ENCODE results near the gene MED9. TPM values are rescaled to one million over a fixed set of nuclear protein-coding genes. Genes with fewer than 3 reads are reported as not detected.

MED9 gene
- total and polyA plus RNA-seq, 12 donors = 8.2 to 41.2 (median 18.4) TPM

DNA sequence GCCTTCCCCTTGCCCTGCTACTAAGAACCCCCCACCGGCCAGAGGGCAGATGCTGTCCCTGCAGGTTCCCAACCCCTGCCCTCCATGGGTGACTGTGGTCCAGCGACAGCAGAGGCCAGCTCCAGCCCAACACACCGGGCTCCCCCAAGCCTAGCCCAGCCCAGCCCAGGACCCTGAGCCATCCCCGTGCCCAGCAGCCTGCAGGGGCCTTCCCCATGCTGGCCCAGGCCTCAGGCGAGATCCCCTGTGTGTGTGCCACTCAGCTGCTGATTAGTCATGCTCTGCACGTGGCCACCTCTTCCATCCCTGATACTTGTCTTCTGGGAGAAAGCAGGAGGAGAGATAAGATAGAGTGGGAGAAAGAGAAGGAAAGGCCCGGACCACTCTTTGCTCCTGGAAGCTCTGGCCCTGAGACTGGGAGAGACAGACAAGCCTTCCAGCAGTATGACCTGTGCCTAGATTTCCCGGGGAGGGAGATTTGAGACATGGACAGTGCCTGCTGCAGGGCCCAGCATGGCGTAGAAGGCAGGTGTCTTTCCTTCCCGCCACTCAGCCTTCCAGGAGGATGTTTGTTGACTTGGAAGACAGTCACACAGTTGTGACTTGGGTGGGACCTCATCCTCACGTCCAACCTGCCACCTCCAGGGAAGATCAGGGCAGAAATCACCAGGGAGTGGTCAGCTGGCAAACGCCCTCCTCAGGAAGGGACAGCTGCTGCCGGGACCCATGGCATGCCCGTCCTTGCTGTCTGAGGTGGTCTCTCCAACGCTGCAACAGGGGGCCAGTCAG lies 60.7 kb downstream of the MED9 start:
- no peaks in the 10 kb centered on the region for H3K27me3 ChIP-seq
- H3K9me3 ChIP-seq (replicated peaks in 1 of 3) = no peaks in the 10 kb centered on the region
- no peak for TF ChIP-seq POLR2A (IDR thresholded peaks at IDR 0.05)
- TF ChIP-seq, protein P1, sequence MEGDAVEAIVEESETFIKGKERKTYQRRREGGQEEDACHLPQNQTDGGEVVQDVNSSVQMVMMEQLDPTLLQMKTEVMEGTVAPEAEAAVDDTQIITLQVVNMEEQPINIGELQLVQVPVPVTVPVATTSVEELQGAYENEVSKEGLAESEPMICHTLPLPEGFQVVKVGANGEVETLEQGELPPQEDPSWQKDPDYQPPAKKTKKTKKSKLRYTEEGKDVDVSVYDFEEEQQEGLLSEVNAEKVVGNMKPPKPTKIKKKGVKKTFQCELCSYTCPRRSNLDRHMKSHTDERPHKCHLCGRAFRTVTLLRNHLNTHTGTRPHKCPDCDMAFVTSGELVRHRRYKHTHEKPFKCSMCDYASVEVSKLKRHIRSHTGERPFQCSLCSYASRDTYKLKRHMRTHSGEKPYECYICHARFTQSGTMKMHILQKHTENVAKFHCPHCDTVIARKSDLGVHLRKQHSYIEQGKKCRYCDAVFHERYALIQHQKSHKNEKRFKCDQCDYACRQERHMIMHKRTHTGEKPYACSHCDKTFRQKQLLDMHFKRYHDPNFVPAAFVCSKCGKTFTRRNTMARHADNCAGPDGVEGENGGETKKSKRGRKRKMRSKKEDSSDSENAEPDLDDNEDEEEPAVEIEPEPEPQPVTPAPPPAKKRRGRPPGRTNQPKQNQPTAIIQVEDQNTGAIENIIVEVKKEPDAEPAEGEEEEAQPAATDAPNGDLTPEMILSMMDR (IDR thresholded peaks at IDR 0.05) = no peak
- 79 to 87% (median 81%) methylated on average over 5 to 15 of the region's 15 CpGs for WGBS, 4 donors
- no peaks in the 10 kb centered on the region for H3K36me3 ChIP-seq (replicated peaks in 1 of 2)
- H3K4me1 ChIP-seq (replicated peaks in 1 of 2) = peaks cover 0 to 21% of the 10 kb centered on the region in 2 donors
- intact Hi-C loops (cut with DNase I) = no loop called here
- H3K27ac ChIP-seq = peak overlapping the region in 2 of 5 donors; percentile 38 to 80
- peak in 5 of 7 donors; percentile 28 to 71 (median 60) for DNase-seq
- no peak overlapping the region for H3K4me3 ChIP-seq

DNA sequence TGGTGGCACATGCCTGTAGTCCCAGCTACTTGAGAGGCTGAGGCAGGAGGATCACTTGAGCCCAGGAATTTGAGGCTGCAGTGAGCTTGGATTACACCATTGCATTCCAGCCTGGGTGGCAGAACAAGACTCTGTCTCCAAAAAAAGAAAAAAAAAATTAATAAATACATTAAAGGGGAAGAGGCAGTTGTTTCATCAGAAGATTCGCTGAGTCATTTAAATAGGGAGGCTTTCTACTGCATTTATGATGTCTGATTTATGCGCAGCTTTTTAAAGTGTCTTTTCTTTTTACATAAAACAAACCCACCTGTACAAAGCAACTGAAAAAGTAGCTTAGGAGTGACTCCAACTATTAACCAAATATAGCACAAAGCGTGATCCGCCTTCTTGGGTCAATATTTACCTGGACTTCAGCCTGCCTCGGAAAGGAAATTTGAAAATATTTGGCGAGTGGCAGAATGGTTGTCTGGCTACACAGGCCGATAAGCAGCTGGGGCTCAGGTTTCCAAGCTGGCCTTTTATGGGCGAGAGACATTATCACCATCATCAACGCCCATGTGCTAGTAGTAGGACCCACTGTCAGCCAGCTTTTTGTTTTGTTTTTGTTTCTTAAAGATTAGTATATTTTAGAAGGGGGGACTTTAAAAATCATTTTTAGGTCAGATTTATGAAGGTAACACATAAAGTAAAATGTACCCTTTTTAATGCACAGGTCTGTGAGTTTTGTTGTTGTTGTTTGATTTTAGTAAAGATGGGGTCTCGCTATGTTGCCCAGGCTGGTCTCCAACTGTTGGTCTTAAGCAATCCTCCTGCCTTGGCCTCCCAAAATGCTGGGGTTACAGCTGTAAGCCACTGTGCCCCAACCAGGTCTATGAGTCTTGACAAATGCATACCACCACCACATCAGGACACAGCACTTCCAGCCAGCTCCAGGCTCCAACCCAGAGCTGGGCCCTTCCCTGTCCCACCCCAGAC lies 61.9 kb downstream of the MED9 start:
- Histone ChIP-seq H3K36me3 (replicated peaks in 1 of 2) (no peaks in the 10 kb centered on the region), H3K9me3 (replicated peaks in 1 of 3) (no peaks in the 10 kb centered on the region), H3K4me1 (replicated peaks in 1 of 2) (peaks cover 0 to 21% of the 10 kb centered on the region in 2 donors), H3K4me3 (no peak overlapping the region), H3K27ac (peak overlapping the region in 2 of 5 donors; percentile 34 to 45), H3K27me3 (no peaks in the 10 kb centered on the region)
- DNase-seq = no peak
- TF ChIP-seq, protein P1 (IDR thresholded peaks at IDR 0.05) = no peak
- no peak for TF ChIP-seq POLR2A (IDR thresholded peaks at IDR 0.05)
- 87 to 89% (median 88%) methylated on average over 10 of the region's 10 CpGs for WGBS, 4 donors
- intact Hi-C loops (cut with DNase I) = no loop called here

DNA sequence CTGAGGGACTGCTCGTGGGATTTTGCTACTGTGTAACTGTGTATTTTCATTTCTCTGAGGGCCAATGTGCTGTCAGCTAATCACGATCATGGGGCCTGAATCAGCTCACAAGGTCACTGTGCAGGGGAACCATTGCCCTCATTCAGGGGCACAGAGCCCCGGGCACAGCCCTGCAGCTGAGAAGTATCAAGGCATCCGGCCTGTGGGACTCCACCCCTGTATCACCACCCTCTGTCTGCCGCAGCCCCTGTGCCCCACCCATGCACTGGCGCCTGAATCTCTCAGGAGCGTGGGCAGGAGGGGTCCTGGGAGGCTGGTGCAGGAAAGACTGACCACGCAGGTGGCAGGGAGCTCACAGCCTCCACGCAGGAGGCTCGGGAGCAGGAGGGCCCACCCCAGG lies 62.8 kb downstream of the MED9 start:
- Histone ChIP-seq H3K27me3 (no peaks in the 10 kb centered on the region), H3K27ac (peak overlapping the region in 2 of 5 donors; percentile 34 to 45), H3K36me3 (replicated peaks in 1 of 2) (no peaks in the 10 kb centered on the region), H3K4me3 (no peak overlapping the region), H3K9me3 (replicated peaks in 1 of 3) (no peaks in the 10 kb centered on the region), H3K4me1 (replicated peaks in 1 of 2) (peaks cover 0 to 21% of the 10 kb centered on the region in 2 donors)
- DNase-seq = peak in 5 of 7 donors; percentile 41 to 64 (median 52)
- TF ChIP-seq, protein P1 (IDR thresholded peaks at IDR 0.05) = no peak
- no peak for TF ChIP-seq POLR2A (IDR thresholded peaks at IDR 0.05)
- WGBS, 4 donors = 33 to 63% (median 61%) methylated on average over 2 to 10 of the region's 10 CpGs
- intact Hi-C loops (cut with DNase I) = no loop called here
